K562 (cell line): ENCODE results near the gene MELK. TPM values are rescaled to one million over a fixed set of nuclear protein-coding genes. Genes with fewer than 3 reads are reported as not detected.

Source experiments
- ATAC-seq: fragments of 200-7000 bp; cut with Tn5 transposase; 3 replicates; pipeline ENCODE4 v1.9.1; 2020; ENCODE audit warnings: moderate library complexity
- BruUV-seq: library from RNA; stranded (reverse); fragments of 400-500 nt; replicated peaks from 2 replicates; lab custom pipeline; 2021; lab: Mats Ljungman, UMichigan
- CTCF ChIA-PET: fragments of 300-600 bp; formaldehyde crosslinking; extraction: SDS; loops from one replicate; lab custom pipeline; 2021; ENCODE audit warnings: low intra/inter-chr PET ratio; lab: Yijun Ruan, JAX
- POLR2A ChIA-PET: fragments of 300-600, 350-650 bp; sonication (Branson Sonifier 250); formaldehyde crosslinking; extraction: SDS; loops from one replicate; lab custom pipeline; 2021; ENCODE audit warnings: antibody characterized with exemption, inconsistent platforms; lab: Yijun Ruan, JAX
- DNase-seq, 4 experiments: peaks; one replicate each; pipeline versions ENCODE4 v3.0.0 to v3.0.0-alpha.2; 2011 to 2018; ENCODE audit warnings: low spot score in 3 of 4, mixed read lengths in 3 of 4; ENCODE audit errors: extremely low read depth in 1 of 4
- FAIRE-seq: peaks from 2 replicates; lab custom pipeline; 2011; peaks lifted over from hg19 to GRCh38; lab: Jason Lieb, UNC
- H2AFZ ChIP-seq: 2 replicates; pipeline ENCODE4 v1.6.0; 2011; ENCODE audit warnings: low read depth, low read length, control low read depth, inconsistent platforms
- H3K27ac ChIP-seq: fragments of 200-600 bp; 3 replicates; pipeline ENCODE4 v1.8.0; 2011; ENCODE audit warnings: low read depth, mild to moderate bottlenecking, control low read depth, inconsistent platforms, low read length, moderate library complexity, mixed read lengths; ENCODE audit errors: extremely low read depth
- H3K27me3 ChIP-seq, 2 experiments: fragments of 300-600 bp in 1 of 2; 2 replicates in 1 of 2; 3 replicates in 1 of 2; pipeline versions ENCODE4 v1.6.0 to v1.8.0; 2011; ENCODE audit warnings: inconsistent platforms in 2 of 2, low read length in 2 of 2, mild to moderate bottlenecking in 1 of 2, mixed read lengths in 1 of 2, moderate library complexity in 1 of 2; ENCODE audit not compliant: control insufficient read depth in 2 of 2, insufficient read depth in 2 of 2
- H3K36me3 ChIP-seq: fragments of 300-600 bp; 3 replicates; pipeline ENCODE4 v1.8.0; 2011; ENCODE audit warnings: mild to moderate bottlenecking, low read length, inconsistent platforms; ENCODE audit not compliant: control insufficient read depth, insufficient read depth
- H3K4me1 ChIP-seq, 2 experiments: fragments of 200-600 bp in 1 of 2; replicated peaks in 1 of 2; 2 replicates in 1 of 2; 3 replicates in 1 of 2; pipeline versions ENCODE4 v1.5.1 to v1.8.0; 2011; ENCODE audit warnings: inconsistent platforms in 2 of 2, low read length in 2 of 2, mild to moderate bottlenecking in 1 of 2, mixed read lengths in 1 of 2, moderate library complexity in 1 of 2; ENCODE audit not compliant: control insufficient read depth in 2 of 2, insufficient read depth in 2 of 2
- H3K4me2 ChIP-seq: 2 replicates; pipeline ENCODE4 v1.6.1; 2011; ENCODE audit warnings: low read length, control low read depth, inconsistent platforms, mixed read lengths; ENCODE audit not compliant: insufficient read depth
- H3K4me3 ChIP-seq: fragments of 200-600 bp; sonication (generic), shearing (Covaris generic); 2 replicates; pipeline ENCODE4 v1.5.1; 2016; ENCODE audit warnings: control low read depth, inconsistent platforms
- H3K79me2 ChIP-seq: fragments of 200-600 bp; 3 replicates; pipeline ENCODE4 v1.8.0; 2011; ENCODE audit warnings: low read length, inconsistent platforms; ENCODE audit not compliant: control insufficient read depth, insufficient read depth
- H3K9ac ChIP-seq, 2 experiments: 2 replicates each; pipeline versions ENCODE4 v1.6.0 to v1.6.1; 2011; ENCODE audit warnings: low read depth in 2 of 2, low read length in 2 of 2, control low read depth in 1 of 2, inconsistent platforms in 1 of 2, mild to moderate bottlenecking in 1 of 2, mixed read lengths in 1 of 2; ENCODE audit not compliant: insufficient read depth in 1 of 2
- H3K9me1 ChIP-seq: one replicate; pipeline ENCODE4 v1.6.0; 2011; ENCODE audit warnings: inconsistent platforms, mild to moderate bottlenecking, low read length, moderate library complexity; ENCODE audit not compliant: control insufficient read depth, insufficient read depth
- H3K9me3 ChIP-seq: replicated peaks from 2 replicates; pipeline ENCODE4 v1.5.1; 2011; ENCODE audit warnings: low read depth, low read length, inconsistent platforms; ENCODE audit not compliant: control insufficient read depth, insufficient read depth
- H4K20me1 ChIP-seq: replicated peaks from 2 replicates; pipeline ENCODE4 v1.6.1; 2011; ENCODE audit warnings: low read length, inconsistent platforms, mixed read lengths; ENCODE audit not compliant: control insufficient read depth, insufficient read depth
- ADNP ChIP-seq: fragments of 200-800 bp; sonication (Bioruptor generic); IDR thresholded peaks from 2 replicates; pipeline ENCODE4 v1.6.1; 2016; ENCODE audit warnings: missing genetic modification characterization, missing compliant biosample characterization
- CBFB ChIP-seq: sonication (generic); formaldehyde crosslinking; IDR thresholded peaks from 2 replicates; pipeline ENCODE4 v1.4.0; 2020; ENCODE audit warnings: mild to moderate bottlenecking, missing genetic modification reagents
- CHD4 ChIP-seq: fragments of 200-600 bp; sonication (generic); IDR thresholded peaks from 3 replicates; pipeline ENCODE4 v1.6.1; 2012; ENCODE audit warnings: low read depth, mild to moderate bottlenecking, mixed read lengths, low read length, inconsistent platforms; ENCODE audit not compliant: insufficient read depth, insufficient replicate concordance, poor library complexity, severe bottlenecking
- ZNF143 ChIP-seq: sonication (generic); formaldehyde crosslinking; IDR thresholded peaks from 2 replicates; pipeline ENCODE4 v1.9.0; 2022; ENCODE audit warnings: mild to moderate bottlenecking, missing genetic modification reagents
- WGBS: fragments of 100-300 bp; shearing (Covaris generic); methylation state at CpG from one replicate; pipeline ENCODE4 v1.1.6; 2016; ENCODE audit warnings: low coverage, mixed read lengths; ENCODE audit not compliant: insufficient coverage; ENCODE audit errors: missing lambda C conversion rate; 5-methylcytosine and 5-hydroxymethylcytosine counted together
- in situ Hi-C: fragments of 300-500 bp; cut with MboI; formaldehyde crosslinking; loops from 4 replicates; pipeline ENCODE4 v1.15.0; 2018; ENCODE audit warnings: inconsistent platforms, mixed read lengths
- intact Hi-C: fragments of 100-400 bp; cut with micrococcal nuclease; formaldehyde crosslinking; loops from 2 replicates; pipeline ENCODE4 v1.14.2; 2022
- polyA plus RNA-seq, 8 experiments: library from polyadenylated mRNA; depleted of rRNA in 4 of 8; stranded (reverse) in 5 of 8; unstranded in 3 of 8; fragments of >200 nt; fragmentation: Nextera tagmentation in 2 of 8; fragmentation: Illumina TruSeq in 1 of 8; extraction: Ambion mirVana in 2 of 8; extraction: Trizol in 1 of 8; gene quantifications; 2 replicates each; pipeline versions ENCODE4 v1.2.1 to v1.2.3, GENCODE V29; 2011 to 2014; ENCODE audit warnings: inconsistent platforms in 1 of 8, missing spikeins in 1 of 8
- total RNA-seq, 7 experiments: library from RNA; depleted of rRNA in 6 of 7; stranded (reverse); fragments of >200 nt in 6 of 7; fragmentation: Illumina TruSeq in 2 of 7; extraction: Trizol in 2 of 7; gene quantifications; 2 replicates each; pipeline versions ENCODE4 v1.2.1 to v1.2.3, GENCODE V29; 2011 to 2021; ENCODE audit warnings: low replicate concordance in 1 of 7
- TF ChIP-seq, protein P1 (sequence below), 3 experiments: fragments of 200-800 bp in 1 of 3; fragments of 250-450 bp in 1 of 3; fragments of 450-650 bp in 1 of 3; sonication (Bioruptor Pico) in 1 of 3; sonication (Bioruptor generic) in 1 of 3; formaldehyde crosslinking in 1 of 3; IDR thresholded peaks; 2 replicates each; pipeline versions ENCODE4 v1.6.1 to v1.8.0; 2016 to 2022; ENCODE audit warnings: mild to moderate bottlenecking in 2 of 3, missing genetic modification characterization in 2 of 3, missing compliant biosample characterization in 1 of 3, moderate library complexity in 1 of 3

Gene MELK
- total and polyA plus RNA-seq, 9 of the 15 experiments (the other 6 are each of a cell fraction or from before 2014, with no cell fraction given), result 33.3 to 57.3 (median 43.8) TPM

DNA sequence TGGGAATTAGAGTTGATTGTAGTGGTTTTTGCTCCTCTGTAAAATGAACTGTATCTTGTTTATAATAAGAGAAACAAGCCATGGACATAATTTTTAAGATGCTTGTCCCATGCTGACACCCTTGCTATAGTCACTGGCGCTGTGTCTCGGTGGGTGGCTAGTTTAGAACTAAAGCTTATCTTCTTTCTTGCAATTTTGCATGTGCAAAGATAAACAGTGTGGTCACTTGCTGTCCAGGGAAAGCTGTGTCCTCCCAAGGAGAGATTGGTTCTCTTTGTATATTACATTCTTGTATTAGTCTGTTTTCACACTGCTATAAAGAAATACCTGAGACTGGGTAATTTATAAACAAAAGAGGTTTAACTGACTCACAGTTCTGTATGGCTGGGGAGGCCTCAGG, 143.8 kb downstream of the MELK start (continued):
- TF ChIP-seq, protein P1, sequence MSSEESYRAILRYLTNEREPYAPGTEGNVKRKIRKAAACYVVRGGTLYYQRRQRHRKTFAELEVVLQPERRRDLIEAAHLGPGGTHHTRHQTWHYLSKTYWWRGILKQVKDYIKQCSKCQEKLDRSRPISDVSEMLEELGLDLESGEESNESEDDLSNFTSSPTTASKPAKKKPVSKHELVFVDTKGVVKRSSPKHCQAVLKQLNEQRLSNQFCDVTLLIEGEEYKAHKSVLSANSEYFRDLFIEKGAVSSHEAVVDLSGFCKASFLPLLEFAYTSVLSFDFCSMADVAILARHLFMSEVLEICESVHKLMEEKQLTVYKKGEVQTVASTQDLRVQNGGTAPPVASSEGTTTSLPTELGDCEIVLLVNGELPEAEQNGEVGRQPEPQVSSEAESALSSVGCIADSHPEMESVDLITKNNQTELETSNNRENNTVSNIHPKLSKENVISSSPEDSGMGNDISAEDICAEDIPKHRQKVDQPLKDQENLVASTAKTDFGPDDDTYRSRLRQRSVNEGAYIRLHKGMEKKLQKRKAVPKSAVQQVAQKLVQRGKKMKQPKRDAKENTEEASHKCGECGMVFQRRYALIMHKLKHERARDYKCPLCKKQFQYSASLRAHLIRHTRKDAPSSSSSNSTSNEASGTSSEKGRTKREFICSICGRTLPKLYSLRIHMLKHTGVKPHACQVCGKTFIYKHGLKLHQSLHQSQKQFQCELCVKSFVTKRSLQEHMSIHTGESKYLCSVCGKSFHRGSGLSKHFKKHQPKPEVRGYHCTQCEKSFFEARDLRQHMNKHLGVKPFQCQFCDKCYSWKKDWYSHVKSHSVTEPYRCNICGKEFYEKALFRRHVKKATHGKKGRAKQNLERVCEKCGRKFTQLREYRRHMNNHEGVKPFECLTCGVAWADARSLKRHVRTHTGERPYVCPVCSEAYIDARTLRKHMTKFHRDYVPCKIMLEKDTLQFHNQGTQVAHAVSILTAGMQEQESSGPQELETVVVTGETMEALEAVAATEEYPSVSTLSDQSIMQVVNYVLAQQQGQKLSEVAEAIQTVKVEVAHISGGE (CRISPR knock-in tag; IDR thresholded peaks at IDR 0.05), result no peak
- TF ChIP-seq CHD4 (no peak), ZNF143 (CRISPR knock-in tag) (no peak), ADNP (tag) (no peak)

DNA sequence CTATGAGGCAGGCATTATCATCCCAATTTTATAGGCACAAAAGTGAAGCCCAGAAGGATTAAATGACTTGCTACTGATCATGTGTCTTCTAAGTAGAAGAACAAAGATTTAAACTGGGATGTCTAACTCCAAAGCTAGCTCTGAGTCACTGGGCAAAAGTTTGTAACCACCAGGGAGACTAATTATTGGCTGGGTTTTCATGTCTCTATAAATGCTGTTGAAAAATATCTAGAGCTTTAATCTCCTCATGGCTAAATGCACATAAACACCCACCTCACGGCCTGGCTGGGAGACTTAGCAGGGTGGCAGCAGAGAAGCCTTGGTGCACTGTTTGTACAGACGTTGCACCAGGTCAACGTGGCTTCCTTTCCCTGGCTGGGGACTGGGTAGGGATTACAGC, 144.6 kb downstream of the MELK start:
- in situ Hi-C loops, result no loop called here
- Histone ChIP-seq H3K9me1 (no peaks in the 10 kb centered on the region), H3K27me3 (peaks cover 4 to 7% of the 10 kb centered on the region in 2 experiments; a peak in 3 of 5 replicates), H3K4me2 (no peak overlapping the region), H3K4me3 (no peak overlapping the region), H3K36me3 (no peaks in the 10 kb centered on the region), H3K4me1 (no peaks in the 10 kb centered on the region), H2AFZ (no peak overlapping the region), H3K9ac (no peak overlapping the region), H4K20me1 (no peaks in the 10 kb centered on the region), H3K27ac (no peak overlapping the region), H3K9me3 (no peaks in the 10 kb centered on the region), H3K79me2 (no peaks in the 10 kb centered on the region)
- no peak for TF ChIP-seq CBFB (CRISPR knock-in tag)
- FAIRE-seq, result no peak
- ATAC-seq, result no peak
- BruUV-seq, result no TSS peak
- WGBS, result 0% methylated on average over 3 of the region's 3 CpGs
- intact Hi-C loops, result no loop called here
- POLR2A ChIA-PET, result interaction anchor here (0.7 kb wide), 1 partner anchor 198 kb away, joined by 3 read pairs; no protein-coding TSS in a partner anchor
- DNase-seq, result no peak
- CTCF ChIA-PET, result no interaction called here
